Measurements from ENCODE around the gene NOC4L.

GRCh38 chr12:132129007-132129406 lies 15.2 kb upstream of the NOC4L start:
- TF ChIP-seq MAX (IDR thresholded peaks at IDR 0.05) (no peak), RAD21 (IDR thresholded peaks at IDR 0.05; ENCODE audit: low read depth) (no peak), EGR1 (IDR thresholded peaks at IDR 0.05) (no peak), TCF12 (IDR thresholded peaks at IDR 0.05; ENCODE audit: low read depth) (no peak), YY1 (IDR thresholded peaks at IDR 0.05; ENCODE audit: low read depth) (no peak), EP300 (IDR thresholded peaks at IDR 0.05; ENCODE audit: borderline replicate concordance) (no peak), CREB1 (IDR thresholded peaks at IDR 0.05; ENCODE audit: low read depth) (no peak), REST (IDR thresholded peaks at IDR 0.05; ENCODE audit: low read depth) (no peak), FOXM1 (IDR thresholded peaks at IDR 0.05; ENCODE audit: borderline replicate concordance, low read depth) (no peak), TAF1 (IDR thresholded peaks at IDR 0.05; ENCODE audit: low read depth) (no peak), CEBPB (IDR thresholded peaks at IDR 0.05) (no peak), ZBTB7A (IDR thresholded peaks at IDR 0.05; ENCODE audit: low read depth) (no peak)

Data from Ishikawa (cell line).